Hepatocyte (in vitro differentiated cells): Measurements from ENCODE around the gene ZNF202. TPM values are rescaled to one million over a fixed set of nuclear protein-coding genes. Genes with fewer than 3 reads are reported as not detected.

Experiments
- DNase-seq: peaks from one replicate; pipeline ENCODE4 v3.0.0-alpha.2; 2016; ENCODE audit warnings: low spot score
- H2AFZ ChIP-seq: fragments of 200-600 bp; sonication (generic); 2 replicates; pipeline ENCODE4 v1.6.0; 2016; ENCODE audit warnings: antibody characterized with exemption, mild to moderate bottlenecking
- H3K27ac ChIP-seq: fragments of 200-600 bp; sonication (generic); 2 replicates; pipeline ENCODE4 v1.5.1; 2016; ENCODE audit warnings: mild to moderate bottlenecking
- H3K27me3 ChIP-seq: fragments of 200-600 bp; sonication (generic); 2 replicates; pipeline ENCODE4 v1.6.1; 2016
- H3K36me3 ChIP-seq: fragments of 200-600 bp; sonication (generic); replicated peaks from 2 replicates; pipeline ENCODE4 v1.5.1; 2016; ENCODE audit warnings: low read depth; ENCODE audit not compliant: insufficient read depth
- H3K4me1 ChIP-seq: fragments of 200-600 bp; sonication (generic); 2 replicates; pipeline ENCODE4 v1.5.1; 2016; ENCODE audit warnings: mild to moderate bottlenecking, moderate library complexity; ENCODE audit not compliant: insufficient read depth
- H3K4me2 ChIP-seq: fragments of 200-600 bp; sonication (generic); 2 replicates; pipeline ENCODE4 v1.6.0; 2016
- H3K4me3 ChIP-seq: fragments of 200-600 bp; sonication (generic); 2 replicates; pipeline ENCODE4 v1.5.1; 2016; ENCODE audit warnings: mild to moderate bottlenecking
- H3K79me2 ChIP-seq: fragments of 200-600 bp; sonication (generic); 2 replicates; pipeline ENCODE4 v1.6.0; 2017; ENCODE audit warnings: mild to moderate bottlenecking
- H3K9me2 ChIP-seq: fragments of 200-600 bp; sonication (generic); replicated peaks from 2 replicates; pipeline ENCODE4 v1.6.0; 2017; ENCODE audit warnings: mild to moderate bottlenecking; ENCODE audit not compliant: insufficient read depth
- H3K9me3 ChIP-seq: fragments of 200-600 bp; sonication (generic); 2 replicates; pipeline ENCODE4 v1.5.1; 2016; ENCODE audit warnings: low read depth, mild to moderate bottlenecking
- H4K20me1 ChIP-seq: fragments of 200-600 bp; sonication (generic); 2 replicates; pipeline ENCODE4 v1.6.0; 2016; ENCODE audit warnings: mild to moderate bottlenecking; ENCODE audit not compliant: insufficient read depth, poor library complexity, severe bottlenecking
- EZH2 ChIP-seq: fragments of 200-600 bp; sonication (generic); IDR thresholded peaks from 2 replicates; pipeline ENCODE4 v1.6.1; 2016; ENCODE audit warnings: antibody characterized with exemption, mild to moderate bottlenecking, borderline replicate concordance
- EZH2phosphoT487 ChIP-seq: fragments of 200-600 bp; sonication (generic); IDR thresholded peaks from one replicate; pipeline ENCODE4 v1.6.1; 2018; ENCODE audit warnings: antibody characterized with exemption, mild to moderate bottlenecking, low read depth, moderate library complexity; ENCODE audit not compliant: unreplicated experiment, severe bottlenecking
- WGBS: methylation state at CpG from one replicate; pipeline ENCODE4 v1.1.6; 2016; ENCODE audit warnings: low lambda C conversion rate; ENCODE audit errors: missing lambda C conversion rate; 5-methylcytosine and 5-hydroxymethylcytosine counted together
- polyA plus RNA-seq: library from polyadenylated mRNA; unstranded; fragments of >200 nt; fragmentation: Nextera tagmentation; extraction: Ambion mirVana; gene quantifications from 2 replicates; pipeline ENCODE4 v1.2.1, GENCODE V29; 2016
- total RNA-seq: library from RNA; depleted of rRNA; stranded (reverse); fragments of >200 nt; gene quantifications from 2 replicates; pipeline ENCODE4 v1.2.3, GENCODE V29; 2014
- TF ChIP-seq, protein P1 (sequence below): fragments of 200-600 bp; sonication (generic); IDR thresholded peaks from 2 replicates; pipeline ENCODE4 v1.5.1; 2016; ENCODE audit warnings: antibody characterized with exemption, mild to moderate bottlenecking; ENCODE audit not compliant: poor library complexity

ZNF202 gene
- total and polyA plus RNA-seq, 2 experiments from 2014 or later, result 5.7 to 8.4 TPM

DNA sequence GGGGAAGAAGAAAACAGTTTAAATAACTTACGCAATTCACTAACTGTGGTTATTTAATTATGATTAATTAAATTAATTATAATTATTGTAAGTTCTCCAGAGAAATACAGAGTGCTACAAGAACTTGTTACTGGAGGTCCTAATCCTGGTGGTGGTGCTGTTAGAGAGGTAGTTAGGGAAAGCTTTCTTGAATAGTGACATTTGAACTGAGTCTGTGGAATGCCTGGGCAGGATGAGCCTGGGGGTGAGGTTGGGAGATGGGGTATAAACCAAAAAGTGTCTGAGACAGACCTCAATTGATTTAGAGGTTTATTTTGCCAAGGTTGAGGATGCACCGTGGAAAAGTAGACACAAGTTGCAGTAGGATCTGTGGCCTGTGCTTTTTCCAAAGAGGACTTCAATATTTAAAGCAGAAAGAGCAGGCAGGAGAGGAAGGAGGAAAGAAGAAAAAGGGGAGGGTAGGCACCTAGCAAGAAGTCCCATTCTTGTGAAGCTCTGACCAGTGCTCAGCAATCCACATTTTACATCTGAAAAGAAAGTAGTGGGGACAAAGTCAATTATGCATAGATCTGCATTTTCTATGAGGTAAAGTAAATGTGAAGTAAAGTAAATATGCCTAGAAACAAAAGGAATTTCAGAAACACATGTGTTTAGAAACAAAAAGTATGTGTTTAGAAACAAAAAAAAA, 4.4 kb upstream of the ZNF202 start:
- no peak for DNase-seq
- Histone ChIP-seq H3K4me2 (no peak overlapping the region), H3K4me1 (peaks cover 8% of the 10 kb centered on the region), H3K9me2 (no peaks in the 10 kb centered on the region), H3K27me3 (no peaks in the 10 kb centered on the region), H3K9me3 (no peaks in the 10 kb centered on the region), H3K27ac (no peak overlapping the region), H2AFZ (no peak overlapping the region), H3K36me3 (no peaks in the 10 kb centered on the region), H4K20me1 (no peaks in the 10 kb centered on the region), H3K4me3 (no peak overlapping the region), H3K79me2 (peaks cover 1% of the 10 kb centered on the region)
- WGBS, result 71% methylated on average over 2 of the region's 2 CpGs
- no peak for TF ChIP-seq EZH2phosphoT487
- TF ChIP-seq, protein P1, sequence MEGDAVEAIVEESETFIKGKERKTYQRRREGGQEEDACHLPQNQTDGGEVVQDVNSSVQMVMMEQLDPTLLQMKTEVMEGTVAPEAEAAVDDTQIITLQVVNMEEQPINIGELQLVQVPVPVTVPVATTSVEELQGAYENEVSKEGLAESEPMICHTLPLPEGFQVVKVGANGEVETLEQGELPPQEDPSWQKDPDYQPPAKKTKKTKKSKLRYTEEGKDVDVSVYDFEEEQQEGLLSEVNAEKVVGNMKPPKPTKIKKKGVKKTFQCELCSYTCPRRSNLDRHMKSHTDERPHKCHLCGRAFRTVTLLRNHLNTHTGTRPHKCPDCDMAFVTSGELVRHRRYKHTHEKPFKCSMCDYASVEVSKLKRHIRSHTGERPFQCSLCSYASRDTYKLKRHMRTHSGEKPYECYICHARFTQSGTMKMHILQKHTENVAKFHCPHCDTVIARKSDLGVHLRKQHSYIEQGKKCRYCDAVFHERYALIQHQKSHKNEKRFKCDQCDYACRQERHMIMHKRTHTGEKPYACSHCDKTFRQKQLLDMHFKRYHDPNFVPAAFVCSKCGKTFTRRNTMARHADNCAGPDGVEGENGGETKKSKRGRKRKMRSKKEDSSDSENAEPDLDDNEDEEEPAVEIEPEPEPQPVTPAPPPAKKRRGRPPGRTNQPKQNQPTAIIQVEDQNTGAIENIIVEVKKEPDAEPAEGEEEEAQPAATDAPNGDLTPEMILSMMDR, result no peak
- TF ChIP-seq EZH2, result no peak

DNA sequence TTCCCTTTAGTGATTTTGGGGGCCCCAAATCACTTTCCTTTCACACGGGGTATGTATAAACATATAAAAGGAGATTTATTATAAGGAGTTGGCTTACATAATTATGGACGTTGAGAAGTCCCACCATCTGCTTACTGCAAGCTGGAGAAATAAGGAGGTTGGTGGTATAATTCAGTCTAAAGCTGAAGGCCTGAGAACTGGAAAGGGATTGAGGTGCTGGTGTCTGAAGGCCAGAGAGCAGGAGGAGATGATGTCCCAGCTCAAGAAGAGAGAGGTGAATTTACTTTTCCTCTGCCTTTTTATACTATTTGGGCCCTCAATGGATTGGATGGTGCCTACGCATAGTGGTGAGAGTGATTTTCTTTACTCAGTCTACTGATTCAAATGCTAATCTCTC, 1.3 kb upstream of the ZNF202 start:
- Histone ChIP-seq H3K4me3 (no peak overlapping the region), H3K9me3 (no peaks in the 10 kb centered on the region), H2AFZ (peak overlapping the region; percentile 100), H3K79me2 (peaks cover 33% of the 10 kb centered on the region), H3K4me1 (peaks cover 20% of the 10 kb centered on the region), H3K9me2 (no peaks in the 10 kb centered on the region), H3K4me2 (peak overlapping the region; percentile 99), H3K27ac (no peak overlapping the region), H4K20me1 (no peaks in the 10 kb centered on the region), H3K36me3 (no peaks in the 10 kb centered on the region), H3K27me3 (no peaks in the 10 kb centered on the region)
- WGBS, result 36% methylated on average over 3 of the region's 3 CpGs
- no peak for DNase-seq
- TF ChIP-seq, protein P1, result no peak
- TF ChIP-seq EZH2phosphoT487, result no peak
- TF ChIP-seq EZH2, result no peak

DNA sequence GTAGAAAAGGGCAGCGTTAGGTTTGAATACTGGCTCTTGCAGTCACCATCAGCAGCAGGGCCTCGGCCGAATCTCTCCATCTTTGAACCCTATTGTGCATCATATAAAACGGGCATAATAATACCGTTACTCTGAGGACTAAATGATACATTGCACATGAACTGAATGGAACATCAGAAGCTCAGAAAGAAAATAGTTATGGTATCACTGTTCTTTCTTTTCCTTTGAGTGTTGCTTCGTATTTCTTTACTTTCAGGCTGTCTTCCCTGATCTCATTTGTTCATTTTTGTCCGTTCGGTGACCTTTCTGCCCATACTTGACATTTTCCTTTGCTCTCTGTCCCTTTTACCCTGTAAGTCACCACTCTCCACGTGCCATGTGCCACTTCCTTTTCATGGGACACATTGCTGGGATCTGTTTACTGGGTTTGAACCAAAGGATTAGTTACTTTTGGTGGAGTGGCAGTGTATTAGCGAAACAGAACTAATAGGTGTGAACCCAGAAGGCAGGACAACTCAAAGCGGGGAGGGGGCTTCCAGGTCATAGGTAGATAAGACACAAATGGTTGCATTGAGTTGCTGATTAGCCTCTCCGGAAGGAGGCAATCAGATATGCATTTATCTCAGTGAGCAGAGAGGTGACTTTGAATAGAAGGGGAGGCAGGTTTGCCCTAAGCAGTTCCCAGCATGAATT, 717 bp upstream of the ZNF202 start:
- peak overlapping the region; percentile 96 for H3K27ac ChIP-seq
- peaks cover 39% of the 10 kb centered on the region for H3K79me2 ChIP-seq
- H3K9me3 ChIP-seq, result no peaks in the 10 kb centered on the region
- TF ChIP-seq EZH2, result no peak
- TF ChIP-seq, protein P1, result no peak
- TF ChIP-seq EZH2phosphoT487, result no peak
- H3K4me2 ChIP-seq, result peak overlapping the region; percentile 99
- 17% methylated on average over 12 of the region's 12 CpGs for WGBS
- H3K27me3 ChIP-seq, result no peaks in the 10 kb centered on the region
- H2AFZ ChIP-seq, result peak overlapping the region; percentile 100
- H3K36me3 ChIP-seq, result no peaks in the 10 kb centered on the region
- no peaks in the 10 kb centered on the region for H4K20me1 ChIP-seq
- H3K4me3 ChIP-seq, result peak overlapping the region; percentile 99
- DNase-seq, result no peak
- no peaks in the 10 kb centered on the region for H3K9me2 ChIP-seq
- peaks cover 20% of the 10 kb centered on the region for H3K4me1 ChIP-seq
